ENCODE measurements around the gene PPP1R36.
"Not testable (repeated sequence)": the region's sequence is repeated elsewhere in the genome, so short reads cannot be mapped to it uniquely, and the experiment has no call there.

PPP1R36 gene

DNA sequence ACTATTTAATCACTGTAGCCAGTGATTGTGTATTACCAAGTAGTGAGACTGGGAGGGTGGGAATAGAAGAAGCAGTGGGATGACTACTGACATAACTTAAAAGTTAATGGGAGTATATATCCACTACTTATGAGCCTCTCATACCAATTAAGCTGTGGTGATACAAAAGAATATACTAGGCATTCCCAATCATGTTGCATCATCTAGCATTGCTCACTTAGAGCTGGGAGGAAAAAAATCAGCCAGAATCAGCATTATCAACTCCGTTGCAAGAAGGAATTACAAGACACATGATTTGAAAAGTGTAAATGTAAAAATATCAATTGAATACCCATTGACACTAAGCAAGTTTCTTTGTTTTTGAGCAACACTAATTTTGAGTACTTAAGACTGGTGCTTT is 745 bp upstream of the PPP1R36 start:
- TF ChIP-seq, protein P1, sequence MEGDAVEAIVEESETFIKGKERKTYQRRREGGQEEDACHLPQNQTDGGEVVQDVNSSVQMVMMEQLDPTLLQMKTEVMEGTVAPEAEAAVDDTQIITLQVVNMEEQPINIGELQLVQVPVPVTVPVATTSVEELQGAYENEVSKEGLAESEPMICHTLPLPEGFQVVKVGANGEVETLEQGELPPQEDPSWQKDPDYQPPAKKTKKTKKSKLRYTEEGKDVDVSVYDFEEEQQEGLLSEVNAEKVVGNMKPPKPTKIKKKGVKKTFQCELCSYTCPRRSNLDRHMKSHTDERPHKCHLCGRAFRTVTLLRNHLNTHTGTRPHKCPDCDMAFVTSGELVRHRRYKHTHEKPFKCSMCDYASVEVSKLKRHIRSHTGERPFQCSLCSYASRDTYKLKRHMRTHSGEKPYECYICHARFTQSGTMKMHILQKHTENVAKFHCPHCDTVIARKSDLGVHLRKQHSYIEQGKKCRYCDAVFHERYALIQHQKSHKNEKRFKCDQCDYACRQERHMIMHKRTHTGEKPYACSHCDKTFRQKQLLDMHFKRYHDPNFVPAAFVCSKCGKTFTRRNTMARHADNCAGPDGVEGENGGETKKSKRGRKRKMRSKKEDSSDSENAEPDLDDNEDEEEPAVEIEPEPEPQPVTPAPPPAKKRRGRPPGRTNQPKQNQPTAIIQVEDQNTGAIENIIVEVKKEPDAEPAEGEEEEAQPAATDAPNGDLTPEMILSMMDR (IDR thresholded peaks at IDR 0.05; ENCODE audit: low read depth, low read length, missing control alignments): no peak
- H3K4me3 ChIP-seq (ENCODE audit: low read depth, low read length): no peak overlapping the region
- no peak for DNase-seq (ENCODE audit: low read depth)
- in situ Hi-C loops (cut with HindIII; ENCODE audit: low sequenced_read_pairs): no loop called here

DNA sequence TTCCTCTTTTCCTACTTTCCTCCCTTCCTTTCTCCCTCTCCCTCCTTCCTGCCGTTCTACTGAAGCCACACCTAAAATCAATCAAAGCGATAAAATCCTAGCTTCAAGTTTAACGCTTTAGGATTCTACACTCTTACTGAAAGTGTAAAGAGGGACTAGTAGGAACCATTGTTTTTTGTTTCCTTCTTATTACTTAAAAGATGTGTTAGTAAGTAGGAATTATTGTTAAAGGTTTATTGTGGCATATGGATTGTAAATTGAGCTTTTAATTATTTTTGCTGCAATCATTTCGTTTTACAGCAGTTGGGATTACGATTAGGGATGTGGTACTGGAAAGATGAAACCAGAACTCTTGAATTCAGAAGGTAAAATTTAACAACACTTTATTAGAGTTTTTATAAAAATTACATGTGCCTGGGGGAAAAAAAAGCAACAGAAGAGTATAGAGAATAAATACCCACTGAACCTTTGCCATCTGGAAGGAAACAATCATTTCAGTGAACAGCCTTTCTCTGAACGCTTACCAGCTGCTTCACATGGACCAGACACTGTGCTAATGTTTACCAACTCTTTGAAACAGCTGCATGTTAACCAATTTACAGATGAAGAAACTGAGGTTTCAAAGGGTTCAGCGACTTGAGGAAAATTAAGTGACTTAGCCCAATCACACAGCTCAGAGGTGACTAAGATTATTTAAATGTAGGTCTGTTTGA is 1.0 kb downstream of the PPP1R36 start:
- no peak overlapping the region for H3K4me3 ChIP-seq (ENCODE audit: low read depth, low read length)
- no peak for DNase-seq (ENCODE audit: low read depth)
- in situ Hi-C loops (cut with HindIII; ENCODE audit: low sequenced_read_pairs): no loop called here
- TF ChIP-seq, protein P1 (IDR thresholded peaks at IDR 0.05; ENCODE audit: low read depth, low read length, missing control alignments): no peak

DNA sequence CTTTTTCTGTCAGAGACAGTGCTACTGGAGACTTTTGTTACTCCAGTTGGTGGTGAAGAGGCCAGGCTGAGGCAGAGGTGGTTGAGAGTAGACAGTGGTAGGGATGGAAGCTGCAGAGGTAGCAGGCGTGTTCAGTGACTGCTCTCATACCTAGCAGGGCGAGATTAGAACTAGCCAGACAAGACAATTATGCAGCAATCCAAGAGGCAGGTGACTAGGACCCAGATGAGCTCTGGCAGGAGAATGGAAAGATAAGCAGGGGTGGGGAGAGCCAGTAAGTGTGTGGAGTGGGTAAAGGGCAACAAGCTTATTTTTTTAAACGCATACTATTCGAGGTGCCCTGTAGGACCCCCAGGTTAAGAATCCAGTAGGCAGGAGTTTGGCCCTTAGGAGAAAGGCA is 4.8 kb downstream of the PPP1R36 start:
- H3K4me3 ChIP-seq (ENCODE audit: low read depth, low read length): no peak overlapping the region
- no peak for DNase-seq (ENCODE audit: low read depth)
- in situ Hi-C loops (cut with HindIII; ENCODE audit: low sequenced_read_pairs): no loop called here
- TF ChIP-seq, protein P1 (IDR thresholded peaks at IDR 0.05; ENCODE audit: low read depth, low read length, missing control alignments): no peak

DNA sequence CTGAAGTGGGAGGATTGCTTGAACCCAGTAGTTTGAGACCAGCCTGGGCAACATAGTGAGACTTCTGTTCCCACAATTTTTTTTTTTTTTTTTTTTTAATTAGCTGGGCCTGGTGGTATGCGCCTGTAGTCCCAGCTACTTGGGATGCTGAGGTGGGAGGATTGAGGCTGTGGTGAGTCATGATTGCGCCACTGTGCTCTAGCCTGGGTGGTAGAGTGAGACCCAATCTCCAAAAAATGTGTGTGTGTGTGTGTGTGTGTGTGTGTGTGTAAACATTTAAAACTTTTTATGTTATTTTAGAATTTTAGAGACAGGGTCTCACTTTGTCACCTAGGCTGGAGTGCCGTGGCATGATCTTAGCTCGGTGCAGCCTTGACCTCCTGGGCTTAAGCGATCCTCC is 6.8 kb downstream of the PPP1R36 start:
- DNase-seq (ENCODE audit: low read depth): no peak
- in situ Hi-C loops (cut with HindIII; ENCODE audit: low sequenced_read_pairs): no loop called here
- H3K4me3 ChIP-seq (ENCODE audit: low read depth, low read length): no peak overlapping the region
- TF ChIP-seq, protein P1 (IDR thresholded peaks at IDR 0.05; ENCODE audit: low read depth, low read length, missing control alignments): no peak

DNA sequence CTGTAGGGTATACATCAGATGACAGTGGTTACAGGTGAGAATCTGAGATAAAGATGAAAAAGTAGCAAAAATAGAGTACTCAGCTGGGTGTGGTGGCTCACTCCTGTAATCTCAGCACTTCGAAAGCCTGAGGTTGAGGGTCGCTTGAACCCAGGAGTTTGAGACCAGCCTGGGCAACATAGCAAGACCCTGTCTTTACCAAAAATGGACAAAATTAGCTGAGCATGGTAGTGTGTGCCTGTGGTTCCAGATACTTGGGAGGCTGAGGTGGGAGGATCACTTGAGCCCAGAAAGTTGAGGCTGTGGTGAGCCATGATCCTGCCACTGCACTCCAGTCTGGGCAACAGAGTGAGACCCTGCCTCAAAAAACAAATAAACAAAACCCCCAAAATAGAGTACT is 8.5 kb downstream of the PPP1R36 start:
- H3K4me3 ChIP-seq (ENCODE audit: low read depth, low read length); DNase-seq (ENCODE audit: low read depth); in situ Hi-C loops (cut with HindIII; ENCODE audit: low sequenced_read_pairs): not testable (repeated sequence)

DNA sequence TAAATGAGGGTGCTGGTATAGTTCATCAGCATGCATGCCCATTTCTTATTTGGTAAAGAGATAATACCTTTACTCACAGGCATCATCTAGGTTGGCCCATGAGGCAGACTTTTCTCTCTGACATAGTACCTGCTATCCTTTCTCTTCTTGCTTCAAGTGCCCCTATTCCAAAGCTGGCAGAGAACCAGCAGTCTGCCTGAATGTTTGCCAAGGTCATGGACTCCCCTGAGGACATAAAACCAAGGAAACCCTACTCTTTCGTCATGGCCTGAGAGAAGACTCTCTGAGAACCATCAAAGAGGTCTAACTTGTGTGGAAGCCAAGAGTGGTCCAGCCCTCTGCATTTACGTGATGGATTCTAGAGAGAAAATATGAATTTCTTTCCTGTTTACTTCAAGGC is 11.9 kb downstream of the PPP1R36 start:
- in situ Hi-C loops (cut with HindIII; ENCODE audit: low sequenced_read_pairs): no loop called here
- DNase-seq (ENCODE audit: low read depth): no peak
- TF ChIP-seq, protein P1 (IDR thresholded peaks at IDR 0.05; ENCODE audit: low read depth, low read length, missing control alignments): no peak
- no peak overlapping the region for H3K4me3 ChIP-seq (ENCODE audit: low read depth, low read length)

DNA sequence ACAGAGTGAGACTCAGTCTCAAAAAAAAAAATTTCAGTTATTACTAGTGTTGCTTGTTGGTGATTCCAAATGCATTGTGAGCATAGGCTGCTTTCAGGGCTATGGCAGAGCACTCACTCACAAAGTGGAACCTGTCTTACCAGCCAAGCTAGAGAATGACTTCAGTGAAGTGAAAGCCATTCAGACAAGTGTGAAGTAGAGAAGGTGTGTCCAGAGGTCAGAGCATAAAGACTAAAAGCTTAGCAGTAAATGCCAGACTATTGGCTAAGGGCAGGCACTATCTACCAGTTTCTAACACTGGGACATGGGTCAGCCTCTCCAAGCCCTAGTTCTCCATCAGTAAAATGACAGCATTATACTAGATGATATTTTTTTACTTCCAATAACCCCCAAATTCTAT is 12.7 kb downstream of the PPP1R36 start:
- in situ Hi-C loops (cut with HindIII; ENCODE audit: low sequenced_read_pairs): no loop called here
- TF ChIP-seq, protein P1 (IDR thresholded peaks at IDR 0.05; ENCODE audit: low read depth, low read length, missing control alignments): no peak
- no peak for DNase-seq (ENCODE audit: low read depth)
- no peak overlapping the region for H3K4me3 ChIP-seq (ENCODE audit: low read depth, low read length)
